Astrocyte (in vitro differentiated cells and primary cell): Measurements from ENCODE around the gene ASB5.

Experiments used
- EZH2 ChIP-seq: IDR thresholded peaks from 2 replicates; pipeline ENCODE4 v1.6.1; 2012; ENCODE audit warnings: mild to moderate bottlenecking, low read length, inconsistent platforms; ENCODE audit not compliant: insufficient read depth
- TF ChIP-seq, protein P1 (sequence below): IDR thresholded peaks from 2 replicates; pipeline ENCODE4 v1.5.1; 2011; ENCODE audit warnings: low read depth, mild to moderate bottlenecking, inconsistent platforms, low read length, moderate library complexity; ENCODE audit not compliant: insufficient read depth

DNA sequence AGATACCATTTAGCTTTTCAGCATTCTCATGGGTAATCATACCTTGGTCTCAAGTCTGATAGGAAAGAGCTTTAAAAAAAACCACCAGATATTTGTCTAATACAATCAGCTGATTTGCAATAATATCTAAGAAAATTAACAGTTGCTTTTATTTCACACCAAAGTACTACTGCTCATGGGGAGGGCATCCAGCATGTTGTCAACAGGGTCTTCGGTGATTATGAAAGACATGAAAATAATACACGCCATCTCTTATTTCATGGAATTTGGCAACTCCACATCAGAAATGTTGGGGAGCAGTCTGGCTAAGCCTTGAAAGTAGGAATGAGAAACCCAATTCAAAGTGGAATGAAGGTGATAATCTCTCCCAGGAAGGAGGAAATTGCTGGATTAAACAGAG lies 3.0 kb downstream of the ASB5 start:
- no peak for TF ChIP-seq EZH2
- TF ChIP-seq, protein P1, sequence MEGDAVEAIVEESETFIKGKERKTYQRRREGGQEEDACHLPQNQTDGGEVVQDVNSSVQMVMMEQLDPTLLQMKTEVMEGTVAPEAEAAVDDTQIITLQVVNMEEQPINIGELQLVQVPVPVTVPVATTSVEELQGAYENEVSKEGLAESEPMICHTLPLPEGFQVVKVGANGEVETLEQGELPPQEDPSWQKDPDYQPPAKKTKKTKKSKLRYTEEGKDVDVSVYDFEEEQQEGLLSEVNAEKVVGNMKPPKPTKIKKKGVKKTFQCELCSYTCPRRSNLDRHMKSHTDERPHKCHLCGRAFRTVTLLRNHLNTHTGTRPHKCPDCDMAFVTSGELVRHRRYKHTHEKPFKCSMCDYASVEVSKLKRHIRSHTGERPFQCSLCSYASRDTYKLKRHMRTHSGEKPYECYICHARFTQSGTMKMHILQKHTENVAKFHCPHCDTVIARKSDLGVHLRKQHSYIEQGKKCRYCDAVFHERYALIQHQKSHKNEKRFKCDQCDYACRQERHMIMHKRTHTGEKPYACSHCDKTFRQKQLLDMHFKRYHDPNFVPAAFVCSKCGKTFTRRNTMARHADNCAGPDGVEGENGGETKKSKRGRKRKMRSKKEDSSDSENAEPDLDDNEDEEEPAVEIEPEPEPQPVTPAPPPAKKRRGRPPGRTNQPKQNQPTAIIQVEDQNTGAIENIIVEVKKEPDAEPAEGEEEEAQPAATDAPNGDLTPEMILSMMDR: no peak
